Liver (tissue), 9 donors: ENCODE data around the gene UXS1. TPM values are rescaled to one million over a fixed set of nuclear protein-coding genes. Genes with fewer than 3 reads are reported as not detected.

Experiments used
- DNase-seq: peaks from one replicate; pipeline ENCODE4 v3.0.0-alpha.2; 2017; ENCODE audit warnings: low spot score
- H3K27ac ChIP-seq, 2 donors: one replicate each; pipeline ENCODE4 v1.7.0; 2013; ENCODE audit warnings: inconsistent platforms in 2 of 2, low read length in 2 of 2, control low read depth in 1 of 2, low read depth in 1 of 2, mild to moderate bottlenecking in 1 of 2
- H3K27me3 ChIP-seq, 4 donors: one replicate each; pipeline versions ENCODE4 v1.6.1 to v1.7.0; 2013; ENCODE audit warnings: low read length in 3 of 4, inconsistent platforms in 1 of 4, mild to moderate bottlenecking in 1 of 4, moderate library complexity in 1 of 4; ENCODE audit not compliant: control insufficient read depth in 4 of 4, insufficient read depth in 4 of 4
- H3K36me3 ChIP-seq, 4 donors: one replicate each; pipeline versions ENCODE4 v1.6.1 to v1.7.0; 2013; ENCODE audit warnings: low read length in 3 of 4, mild to moderate bottlenecking in 3 of 4, low read depth in 1 of 4, moderate library complexity in 1 of 4; ENCODE audit not compliant: control insufficient read depth in 4 of 4, insufficient read depth in 3 of 4
- H3K4me1 ChIP-seq, 4 donors: one replicate each; pipeline versions ENCODE4 v1.6.1 to v1.7.0; 2013; ENCODE audit warnings: low read length in 3 of 4, mild to moderate bottlenecking in 3 of 4, moderate library complexity in 1 of 4; ENCODE audit not compliant: control insufficient read depth in 4 of 4, insufficient read depth in 4 of 4
- H3K4me3 ChIP-seq, 3 donors: one replicate each; pipeline versions ENCODE4 v1.6.1 to v1.7.0; 2013; ENCODE audit warnings: low read length in 3 of 3, control low read depth in 1 of 3, low read depth in 1 of 3, mild to moderate bottlenecking in 1 of 3
- H3K9ac ChIP-seq, 2 donors: one replicate each; pipeline ENCODE4 v1.7.0; 2013; ENCODE audit warnings: low read length in 2 of 2, mild to moderate bottlenecking in 2 of 2, moderate library complexity in 2 of 2, control low read depth in 1 of 2, low read depth in 1 of 2
- H3K9me3 ChIP-seq, 4 donors: one replicate each; pipeline versions ENCODE4 v1.6.1 to v1.7.0; 2013; ENCODE audit warnings: low read length in 3 of 4; ENCODE audit not compliant: control insufficient read depth in 4 of 4
- ATF3 ChIP-seq: IDR thresholded peaks from 2 replicates; pipeline ENCODE4 v1.6.1; 2016; ENCODE audit warnings: antibody characterized with exemption
- CTCF ChIP-seq: fragments of 150-350 bp; IDR thresholded peaks from 2 replicates; pipeline ENCODE4 v1.5.1; 2017; ENCODE audit warnings: improper control_type of control experiment, low read depth, low read length; ENCODE audit not compliant: missing input control
- EGR1 ChIP-seq, 2 donors: IDR thresholded peaks; 2 replicates each; pipeline ENCODE4 v1.6.1; 2016 to 2018; ENCODE audit warnings: antibody characterized with exemption in 2 of 2, low read depth in 2 of 2
- FOXA2 ChIP-seq: IDR thresholded peaks from 2 replicates; pipeline ENCODE4 v1.6.1; 2016; ENCODE audit warnings: antibody characterized with exemption
- GABPA ChIP-seq, 2 donors: IDR thresholded peaks in 1 of 2; conservative IDR thresholded peaks in 1 of 2; 2 replicates each; pipeline ENCODE4 v1.6.1; 2016; ENCODE audit warnings: antibody characterized with exemption in 2 of 2, mild to moderate bottlenecking in 1 of 2, moderate library complexity in 1 of 2
- HNF4A ChIP-seq, 2 donors: conservative IDR thresholded peaks; 2 replicates each; pipeline ENCODE4 v1.6.1; 2016; ENCODE audit warnings: antibody characterized with exemption in 2 of 2, mild to moderate bottlenecking in 2 of 2
- HNF4G ChIP-seq: IDR thresholded peaks from 2 replicates; pipeline ENCODE4 v1.6.1; 2016; ENCODE audit warnings: antibody characterized with exemption
- JUND ChIP-seq, 2 donors: IDR thresholded peaks; 2 replicates each; pipeline ENCODE4 v1.6.1; 2016; ENCODE audit warnings: antibody characterized with exemption in 2 of 2
- MAX ChIP-seq: IDR thresholded peaks from 2 replicates; pipeline ENCODE4 v1.6.1; 2016; ENCODE audit warnings: antibody characterized with exemption
- NR2F2 ChIP-seq: IDR thresholded peaks from 2 replicates; pipeline ENCODE4 v1.6.1; 2016; ENCODE audit warnings: antibody characterized with exemption
- RAD21 ChIP-seq, 2 donors: IDR thresholded peaks; 2 replicates each; pipeline ENCODE4 v1.6.1; 2016; ENCODE audit warnings: antibody characterized with exemption in 2 of 2, mild to moderate bottlenecking in 2 of 2
- REST ChIP-seq: IDR thresholded peaks from 2 replicates; pipeline ENCODE4 v1.6.1; 2016; ENCODE audit warnings: antibody characterized with exemption, mild to moderate bottlenecking
- RXRA ChIP-seq, 2 donors: IDR thresholded peaks; 2 replicates each; pipeline ENCODE4 v1.6.1; 2017 to 2018; ENCODE audit warnings: antibody characterized with exemption in 2 of 2, mild to moderate bottlenecking in 1 of 2
- TAF1 ChIP-seq: conservative IDR thresholded peaks from 2 replicates; pipeline ENCODE4 v1.6.1; 2016; ENCODE audit warnings: antibody characterized with exemption, mild to moderate bottlenecking
- YY1 ChIP-seq: IDR thresholded peaks from 2 replicates; pipeline ENCODE4 v1.6.1; 2016; ENCODE audit warnings: antibody characterized with exemption, mild to moderate bottlenecking
- ZBTB33 ChIP-seq: IDR thresholded peaks from 2 replicates; pipeline ENCODE4 v1.6.1; 2016; ENCODE audit warnings: antibody characterized with exemption
- WGBS: extraction: QIAGEN DNeasy Blood & Tissue Kit; methylation state at CpG from one replicate; pipeline ENCODE4 v1.1.7; 2013; 5-methylcytosine and 5-hydroxymethylcytosine counted together
- polyA plus RNA-seq, 2 donors: library from polyadenylated mRNA; stranded (reverse) in 1 of 2; unstranded in 1 of 2; fragments of 200-250 nt in 1 of 2; fragments of >200 nt in 1 of 2; fragmentation: Nextera tagmentation in 1 of 2; extraction: Ambion mirVana in 1 of 2; gene quantifications; one replicate each; pipeline versions ENCODE4 v1.2.1 to v1.2.3, GENCODE V29; 2013 to 2015
- total RNA-seq, 2 donors: library from RNA; depleted of rRNA; stranded (reverse); fragments of >200 nt; gene quantifications; one replicate each; pipeline ENCODE4 v1.2.3, GENCODE V29; 2014
- donor health status: healthy.
- donor health status: healthy.
- donor health status: healthy.
- donor health status: healthy.
- donor health status: healthy.

The UXS1 gene
- total and polyA plus RNA-seq, 4 donors: 8.8 to 19.9 (median 10.0) TPM

- no peaks in the 10 kb centered on the region for H3K9me3 ChIP-seq
- no peak overlapping the region for H3K4me3 ChIP-seq
- H3K27ac ChIP-seq: no peak overlapping the region
- peaks cover 3 to 13% (median 8%) of the 10 kb centered on the region in 4 donors for H3K4me1 ChIP-seq
- DNase-seq: no peak
- no peaks in the 10 kb centered on the region for H3K27me3 ChIP-seq
- TF ChIP-seq EGR1 (IDR thresholded peaks at IDR 0.05; ENCODE audit: low read depth in 2 of 2) (no peak), MAX (no peak), CTCF (no peak), ZBTB33 (no peak)
- H3K36me3 ChIP-seq: peaks cover 0 to 4% (median 0%) of the 10 kb centered on the region in 4 donors
- WGBS: 82% methylated on average over 2 of the region's 2 CpGs
- H3K9ac ChIP-seq: no peak overlapping the region
Observed at GRCh38 chr2:106140913-106141312, 53.2 kb downstream of the UXS1 start.

- no peak for DNase-seq
- H3K9me3 ChIP-seq: no peaks in the 10 kb centered on the region
- no peak overlapping the region for H3K27ac ChIP-seq
Observed at GRCh38 chr2:106140113-106140512, 54.0 kb downstream of the UXS1 start.

More at GRCh38 chr2:106140113-106140512, 54.0 kb downstream of the UXS1 start:
- Histone ChIP-seq H3K36me3 (peaks cover 0 to 4% (median 0%) of the 10 kb centered on the region in 4 donors), H3K4me3 (no peak overlapping the region), H3K9ac (no peak overlapping the region), H3K4me1 (peaks cover 3 to 13% (median 8%) of the 10 kb centered on the region in 4 donors), H3K27me3 (no peaks in the 10 kb centered on the region)
- 85% methylated on average over 6 of the region's 6 CpGs for WGBS
- TF ChIP-seq FOXA2 (no peak), YY1 (no peak), JUND (IDR thresholded peaks at IDR 0.05) (no peak), NR2F2 (no peak), HNF4A (conservative IDR thresholded peaks at IDR 0.05) (no peak), REST (no peak), RXRA (IDR thresholded peaks at IDR 0.05) (no peak), TAF1 (no peak), HNF4G (no peak), MAX (no peak), GABPA (IDR thresholded peaks at IDR 0.05 in 1 of 2, conservative IDR thresholded peaks at IDR 0.05 in 1 of 2) (no peak), EGR1 (IDR thresholded peaks at IDR 0.05; ENCODE audit: low read depth in 2 of 2) (no peak), RAD21 (IDR thresholded peaks at IDR 0.05) (no peak), CTCF (no peak), ATF3 (no peak)
